K562 (cell line): ENCODE results near the gene PLCB1. TPM values are rescaled to one million over a fixed set of nuclear protein-coding genes. Genes with fewer than 3 reads are reported as not detected.

Source experiments
- ATAC-seq: fragments of 200-7000 bp; cut with Tn5 transposase; 3 replicates; pipeline ENCODE4 v1.9.1; 2020; ENCODE audit warnings: moderate library complexity
- BruUV-seq: library from RNA; stranded (reverse); fragments of 400-500 nt; replicated peaks from 2 replicates; lab custom pipeline; 2021; lab: Mats Ljungman, UMichigan
- CTCF ChIA-PET: fragments of 300-600 bp; formaldehyde crosslinking; extraction: SDS; loops from one replicate; lab custom pipeline; 2021; ENCODE audit warnings: low intra/inter-chr PET ratio; lab: Yijun Ruan, JAX
- POLR2A ChIA-PET: fragments of 300-600, 350-650 bp; sonication (Branson Sonifier 250); formaldehyde crosslinking; extraction: SDS; loops from one replicate; lab custom pipeline; 2021; ENCODE audit warnings: antibody characterized with exemption, inconsistent platforms; lab: Yijun Ruan, JAX
- DNase-seq, 4 experiments: peaks; one replicate each; pipeline versions ENCODE4 v3.0.0 to v3.0.0-alpha.2; 2011 to 2018; ENCODE audit warnings: low spot score in 3 of 4, mixed read lengths in 3 of 4; ENCODE audit errors: extremely low read depth in 1 of 4
- FAIRE-seq: peaks from 2 replicates; lab custom pipeline; 2011; peaks lifted over from hg19 to GRCh38; lab: Jason Lieb, UNC
- H2AFZ ChIP-seq: 2 replicates; pipeline ENCODE4 v1.6.0; 2011; ENCODE audit warnings: low read depth, low read length, control low read depth, inconsistent platforms
- H3K27ac ChIP-seq: fragments of 200-600 bp; 3 replicates; pipeline ENCODE4 v1.8.0; 2011; ENCODE audit warnings: low read depth, mild to moderate bottlenecking, control low read depth, inconsistent platforms, low read length, moderate library complexity, mixed read lengths; ENCODE audit errors: extremely low read depth
- H3K27me3 ChIP-seq, 2 experiments: fragments of 300-600 bp in 1 of 2; 2 replicates in 1 of 2; 3 replicates in 1 of 2; pipeline versions ENCODE4 v1.6.0 to v1.8.0; 2011; ENCODE audit warnings: inconsistent platforms in 2 of 2, low read length in 2 of 2, mild to moderate bottlenecking in 1 of 2, mixed read lengths in 1 of 2, moderate library complexity in 1 of 2; ENCODE audit not compliant: control insufficient read depth in 2 of 2, insufficient read depth in 2 of 2
- H3K36me3 ChIP-seq: fragments of 300-600 bp; 3 replicates; pipeline ENCODE4 v1.8.0; 2011; ENCODE audit warnings: mild to moderate bottlenecking, low read length, inconsistent platforms; ENCODE audit not compliant: control insufficient read depth, insufficient read depth
- H3K4me1 ChIP-seq, 2 experiments: fragments of 200-600 bp in 1 of 2; replicated peaks in 1 of 2; 2 replicates in 1 of 2; 3 replicates in 1 of 2; pipeline versions ENCODE4 v1.5.1 to v1.8.0; 2011; ENCODE audit warnings: inconsistent platforms in 2 of 2, low read length in 2 of 2, mild to moderate bottlenecking in 1 of 2, mixed read lengths in 1 of 2, moderate library complexity in 1 of 2; ENCODE audit not compliant: control insufficient read depth in 2 of 2, insufficient read depth in 2 of 2
- H3K4me2 ChIP-seq: 2 replicates; pipeline ENCODE4 v1.6.1; 2011; ENCODE audit warnings: low read length, control low read depth, inconsistent platforms, mixed read lengths; ENCODE audit not compliant: insufficient read depth
- H3K4me3 ChIP-seq: fragments of 200-600 bp; sonication (generic), shearing (Covaris generic); 2 replicates; pipeline ENCODE4 v1.5.1; 2016; ENCODE audit warnings: control low read depth, inconsistent platforms
- H3K79me2 ChIP-seq: fragments of 200-600 bp; 3 replicates; pipeline ENCODE4 v1.8.0; 2011; ENCODE audit warnings: low read length, inconsistent platforms; ENCODE audit not compliant: control insufficient read depth, insufficient read depth
- H3K9ac ChIP-seq, 2 experiments: 2 replicates each; pipeline versions ENCODE4 v1.6.0 to v1.6.1; 2011; ENCODE audit warnings: low read depth in 2 of 2, low read length in 2 of 2, control low read depth in 1 of 2, inconsistent platforms in 1 of 2, mild to moderate bottlenecking in 1 of 2, mixed read lengths in 1 of 2; ENCODE audit not compliant: insufficient read depth in 1 of 2
- H3K9me1 ChIP-seq: one replicate; pipeline ENCODE4 v1.6.0; 2011; ENCODE audit warnings: inconsistent platforms, mild to moderate bottlenecking, low read length, moderate library complexity; ENCODE audit not compliant: control insufficient read depth, insufficient read depth
- H3K9me3 ChIP-seq: replicated peaks from 2 replicates; pipeline ENCODE4 v1.5.1; 2011; ENCODE audit warnings: low read depth, low read length, inconsistent platforms; ENCODE audit not compliant: control insufficient read depth, insufficient read depth
- H4K20me1 ChIP-seq: replicated peaks from 2 replicates; pipeline ENCODE4 v1.6.1; 2011; ENCODE audit warnings: low read length, inconsistent platforms, mixed read lengths; ENCODE audit not compliant: control insufficient read depth, insufficient read depth
- AFF1 ChIP-seq, 2 experiments: fragments of 450-650 bp; IDR thresholded peaks; 2 replicates each; pipeline ENCODE4 v1.6.1; 2018; ENCODE audit warnings: mild to moderate bottlenecking in 2 of 2, low read depth in 1 of 2; ENCODE audit not compliant: partially characterized antibody in 2 of 2
- C11orf30 ChIP-seq: fragments of 450-650 bp; IDR thresholded peaks from 2 replicates; pipeline ENCODE4 v1.6.1; 2016; ENCODE audit warnings: low read depth, mild to moderate bottlenecking
- CBFA2T2 ChIP-seq: fragments of 450-650 bp; conservative IDR thresholded peaks from 2 replicates; pipeline ENCODE4 v1.6.1; 2017; ENCODE audit warnings: mild to moderate bottlenecking
- DACH1 ChIP-seq: fragments of 450-650 bp; IDR thresholded peaks from 2 replicates; pipeline ENCODE4 v1.6.1; 2018; ENCODE audit not compliant: partially characterized antibody
- ELK1 ChIP-seq: sonication (generic); formaldehyde crosslinking; IDR thresholded peaks from 2 replicates; pipeline ENCODE4 v1.8.1; 2022; ENCODE audit warnings: missing genetic modification reagents
- EP400 ChIP-seq: fragments of 450-650 bp; IDR thresholded peaks from 2 replicates; pipeline ENCODE4 v1.6.1; 2017; ENCODE audit warnings: antibody characterized with exemption, mild to moderate bottlenecking, moderate library complexity
- FOXM1 ChIP-seq, 2 experiments: fragments of 450-650 bp in 1 of 2; sonication (generic) in 1 of 2; formaldehyde crosslinking in 1 of 2; IDR thresholded peaks; 2 replicates each; pipeline versions ENCODE4 v1.6.1 to v1.9.0; 2017 to 2022; ENCODE audit warnings: low read depth in 2 of 2, mild to moderate bottlenecking in 2 of 2, missing genetic modification reagents in 1 of 2, moderate library complexity in 1 of 2
- GABPA ChIP-seq: fragments of 200-800 bp; sonication (Bioruptor generic); conservative IDR thresholded peaks from 2 replicates; pipeline ENCODE4 v1.6.1; 2016; ENCODE audit warnings: low read depth, missing genetic modification characterization, missing compliant biosample characterization
- HOMEZ ChIP-seq: fragments of 250-450 bp; sonication (Bioruptor Pico); IDR thresholded peaks from 2 replicates; pipeline ENCODE4 v1.4.0; 2020; ENCODE audit warnings: mild to moderate bottlenecking, moderate library complexity
- SMARCC2 ChIP-seq: fragments of 450-650 bp; IDR thresholded peaks from 2 replicates; pipeline ENCODE4 v1.6.1; 2017; ENCODE audit warnings: antibody characterized with exemption, moderate library complexity, mild to moderate bottlenecking, low read depth
- SRSF1 ChIP-seq: fragments of 200-400 bp; formaldehyde crosslinking; IDR thresholded peaks from 2 replicates; pipeline ENCODE4 v1.6.1; 2017; ENCODE audit warnings: mild to moderate bottlenecking, low read depth, low read length, moderate library complexity
- STAT5B ChIP-seq: fragments of 250-450 bp; sonication (Bioruptor Pico); IDR thresholded peaks from 2 replicates; pipeline ENCODE4 v1.8.0; 2021; ENCODE audit warnings: mild to moderate bottlenecking, inconsistent platforms
- TCF7 ChIP-seq: sonication (generic); IDR thresholded peaks from 2 replicates; pipeline ENCODE4 v1.6.1; 2016; ENCODE audit warnings: antibody characterized with exemption, borderline replicate concordance
- XRCC4 ChIP-seq: IDR thresholded peaks from one replicate; pipeline ENCODE4 v1.6.1; 2011; ENCODE audit not compliant: insufficient read depth, insufficient read length; ENCODE audit errors: extremely low read depth
- ZNF23 ChIP-seq: fragments of 250-450 bp; sonication (Bioruptor Pico); IDR thresholded peaks from 2 replicates; pipeline ENCODE4 v1.4.0; 2020; ENCODE audit warnings: mild to moderate bottlenecking
- ZNF551 ChIP-seq: fragments of 250-450 bp; sonication (Bioruptor Pico); IDR thresholded peaks from 2 replicates; pipeline ENCODE4 v1.5.0; 2021; ENCODE audit warnings: mild to moderate bottlenecking, moderate library complexity
- ZNF764 ChIP-seq: fragments of 250-450 bp; sonication (Bioruptor Pico); IDR thresholded peaks from 2 replicates; pipeline ENCODE4 v1.4.0; 2020; ENCODE audit warnings: low read depth, mild to moderate bottlenecking, moderate library complexity
- ZNF830 ChIP-seq: fragments of 250-450 bp; sonication (Bioruptor Pico); IDR thresholded peaks from 2 replicates; pipeline ENCODE4 v1.5.0; 2021; ENCODE audit warnings: mild to moderate bottlenecking
- in situ Hi-C: fragments of 300-500 bp; cut with MboI; formaldehyde crosslinking; loops from 4 replicates; pipeline ENCODE4 v1.15.0; 2018; ENCODE audit warnings: inconsistent platforms, mixed read lengths
- intact Hi-C: fragments of 100-400 bp; cut with micrococcal nuclease; formaldehyde crosslinking; loops from 2 replicates; pipeline ENCODE4 v1.14.2; 2022
- polyA plus RNA-seq, 8 experiments: library from polyadenylated mRNA; depleted of rRNA in 4 of 8; stranded (reverse) in 5 of 8; unstranded in 3 of 8; fragments of >200 nt; fragmentation: Nextera tagmentation in 2 of 8; fragmentation: Illumina TruSeq in 1 of 8; extraction: Ambion mirVana in 2 of 8; extraction: Trizol in 1 of 8; gene quantifications; 2 replicates each; pipeline versions ENCODE4 v1.2.1 to v1.2.3, GENCODE V29; 2011 to 2014; ENCODE audit warnings: inconsistent platforms in 1 of 8, missing spikeins in 1 of 8
- total RNA-seq, 7 experiments: library from RNA; depleted of rRNA in 6 of 7; stranded (reverse); fragments of >200 nt in 6 of 7; fragmentation: Illumina TruSeq in 2 of 7; extraction: Trizol in 2 of 7; gene quantifications; 2 replicates each; pipeline versions ENCODE4 v1.2.1 to v1.2.3, GENCODE V29; 2011 to 2021; ENCODE audit warnings: low replicate concordance in 1 of 7

The PLCB1 gene
- total and polyA plus RNA-seq, 9 of the 15 experiments (the other 6 are each of a cell fraction or from before 2014, with no cell fraction given) = 0.34 to 3.1 (median 1.3) TPM

GRCh38 chr20:8457978-8458377 is 325.9 kb downstream of the PLCB1 start (continued):
- TF ChIP-seq HOMEZ (CRISPR knock-in tag) = no peak
- TF ChIP-seq ZNF551 (CRISPR knock-in tag) = no peak
- no peak for TF ChIP-seq SRSF1
- no peak for TF ChIP-seq ZNF764 (CRISPR knock-in tag)
- TF ChIP-seq XRCC4 = no peak
- TF ChIP-seq TCF7 = no peak
- no peak for TF ChIP-seq EP400
- no peak for TF ChIP-seq GABPA

GRCh38 chr20:8461186-8461585 is 329.1 kb downstream of the PLCB1 start:
- intact Hi-C loops = no loop called here
- ATAC-seq (no peak), DNase-seq (no peak), FAIRE-seq (no peak)
- CTCF ChIA-PET = no interaction called here
- no peak overlapping the region for H3K4me3 ChIP-seq
- H3K9me1 ChIP-seq = no peaks in the 10 kb centered on the region
- H3K36me3 ChIP-seq = no peaks in the 10 kb centered on the region
- no peaks in the 10 kb centered on the region for H3K4me1 ChIP-seq
- no TSS peak for BruUV-seq
- no peak overlapping the region for H3K4me2 ChIP-seq
- H3K27me3 ChIP-seq = no peaks in the 10 kb centered on the region
- H3K9me3 ChIP-seq = no peaks in the 10 kb centered on the region
- H2AFZ ChIP-seq = no peak overlapping the region
- POLR2A ChIA-PET = no interaction called here
- no peaks in the 10 kb centered on the region for H4K20me1 ChIP-seq
- in situ Hi-C loops = no loop called here
- H3K27ac ChIP-seq = no peak overlapping the region
- H3K79me2 ChIP-seq = no peaks in the 10 kb centered on the region
- H3K9ac ChIP-seq = no peak overlapping the region
- TF ChIP-seq ELK1 = no peak
- no peak for TF ChIP-seq ZNF830 (CRISPR knock-in tag)
- no peak for TF ChIP-seq CBFA2T2
- TF ChIP-seq ZNF23 = no peak
- no peak for TF ChIP-seq C11orf30
- no peak for TF ChIP-seq FOXM1 (IDR thresholded peaks at IDR 0.05; ENCODE audit: low read depth)
- no peak for TF ChIP-seq FOXM1 (CRISPR knock-in tag; IDR thresholded peaks at IDR 0.05; ENCODE audit: low read depth)
- TF ChIP-seq STAT5B = no peak
- TF ChIP-seq DACH1 = no peak
- TF ChIP-seq AFF1 (IDR thresholded peaks at IDR 0.05; ENCODE audit: low read depth in 1 of 2, partially characterized antibody in 2 of 2) = no peak
- no peak for TF ChIP-seq SMARCC2
